BJ (cell line): ENCODE measurements around the gene ZFAND6. TPM values are rescaled to one million over a fixed set of nuclear protein-coding genes. Genes with fewer than 3 reads are reported as not detected.

ENCODE experiments used
- CTCF ChIA-PET: fragments of 350-600 bp; formaldehyde crosslinking; extraction: SDS; loops from one replicate; lab custom pipeline; 2021; ENCODE audit warnings: antibody characterized with exemption, inconsistent platforms; lab: Yijun Ruan, JAX
- POLR2A ChIA-PET: fragments of 300-600 bp; sonication (Branson Sonifier 250); formaldehyde crosslinking; extraction: SDS; loops from one replicate; lab custom pipeline; 2021; ENCODE audit warnings: antibody characterized with exemption; lab: Charles Lee
- DNase-seq: peaks from one replicate; pipeline ENCODE4 v3.0.0-alpha.2; 2011; ENCODE audit warnings: low read depth
- H3K27me3 ChIP-seq: 2 replicates; pipeline ENCODE4 v1.6.0; 2011; ENCODE audit warnings: low read length; ENCODE audit not compliant: control insufficient read depth, insufficient read depth
- H3K36me3 ChIP-seq: 2 replicates; pipeline ENCODE4 v1.5.1; 2011; ENCODE audit warnings: low read length; ENCODE audit not compliant: control insufficient read depth, insufficient read depth
- H3K4me3 ChIP-seq: 2 replicates; pipeline ENCODE4 v1.5.1; 2011; ENCODE audit warnings: low read depth, mild to moderate bottlenecking, control low read depth, low read length
- polyA plus RNA-seq: library from polyadenylated mRNA; depleted of rRNA; stranded (reverse); fragments of >200 nt; gene quantifications from 2 replicates; pipeline ENCODE4 v1.2.3, GENCODE V29; 2011
- TF ChIP-seq, protein P1 (sequence below): IDR thresholded peaks from 2 replicates; pipeline ENCODE4 v1.5.1; 2011; ENCODE audit warnings: low read depth, mild to moderate bottlenecking, control low read depth, inconsistent platforms, low read length, moderate library complexity; ENCODE audit not compliant: insufficient read depth

ZFAND6 gene
- polyA plus RNA-seq, 1 experiment = 108 TPM

DNA sequence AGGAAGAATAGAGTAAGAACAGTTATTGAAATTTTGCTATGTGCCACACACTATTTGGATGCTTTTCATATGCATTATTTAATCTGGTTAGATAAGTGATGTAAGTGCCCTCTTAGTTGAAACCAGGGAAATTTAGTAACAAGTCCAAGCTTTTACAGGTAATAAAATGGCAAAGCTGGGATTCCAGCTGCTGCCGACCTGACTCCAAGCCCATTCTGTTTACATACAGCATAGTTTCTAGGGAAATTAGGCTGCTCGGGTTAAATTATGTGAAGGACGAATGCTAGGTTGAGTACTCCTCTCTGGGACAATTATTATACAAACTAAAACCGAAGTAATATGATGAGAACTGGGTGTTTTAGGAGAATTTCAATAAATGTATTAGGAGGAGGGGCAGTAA, 54.6 kb downstream of the ZFAND6 start:
- POLR2A ChIA-PET = no interaction called here

DNA sequence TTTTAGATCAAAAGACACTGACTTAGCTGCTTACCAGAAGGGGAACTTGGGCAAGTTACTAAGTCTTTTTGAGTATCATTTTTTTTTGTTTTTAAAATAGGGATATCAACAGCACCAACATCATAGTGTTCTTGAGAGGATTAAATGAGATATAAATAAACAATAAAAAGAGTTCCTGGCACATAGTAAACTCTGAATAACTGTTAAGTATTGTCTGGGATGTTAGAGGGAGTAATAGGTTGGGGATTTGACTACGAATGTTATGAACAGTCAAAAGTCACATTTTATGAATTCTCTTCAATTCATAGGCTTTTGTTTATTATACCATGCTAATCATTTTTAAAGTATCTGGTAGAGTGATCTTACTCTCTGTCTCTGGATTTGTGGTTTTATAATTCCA, 55.5 kb downstream of the ZFAND6 start:
- ChIA-PET POLR2A (no interaction called here), CTCF (interaction anchor here (0.6 to 1.1 kb wide), 3 partner anchors 13 to 30 kb away, joined by 3 to 7 read pairs (median 3); no protein-coding TSS in a partner anchor)
- Histone ChIP-seq H3K36me3 (no peaks in the 10 kb centered on the region), H3K27me3 (no peaks in the 10 kb centered on the region), H3K4me3 (no peak overlapping the region)
- TF ChIP-seq, protein P1, sequence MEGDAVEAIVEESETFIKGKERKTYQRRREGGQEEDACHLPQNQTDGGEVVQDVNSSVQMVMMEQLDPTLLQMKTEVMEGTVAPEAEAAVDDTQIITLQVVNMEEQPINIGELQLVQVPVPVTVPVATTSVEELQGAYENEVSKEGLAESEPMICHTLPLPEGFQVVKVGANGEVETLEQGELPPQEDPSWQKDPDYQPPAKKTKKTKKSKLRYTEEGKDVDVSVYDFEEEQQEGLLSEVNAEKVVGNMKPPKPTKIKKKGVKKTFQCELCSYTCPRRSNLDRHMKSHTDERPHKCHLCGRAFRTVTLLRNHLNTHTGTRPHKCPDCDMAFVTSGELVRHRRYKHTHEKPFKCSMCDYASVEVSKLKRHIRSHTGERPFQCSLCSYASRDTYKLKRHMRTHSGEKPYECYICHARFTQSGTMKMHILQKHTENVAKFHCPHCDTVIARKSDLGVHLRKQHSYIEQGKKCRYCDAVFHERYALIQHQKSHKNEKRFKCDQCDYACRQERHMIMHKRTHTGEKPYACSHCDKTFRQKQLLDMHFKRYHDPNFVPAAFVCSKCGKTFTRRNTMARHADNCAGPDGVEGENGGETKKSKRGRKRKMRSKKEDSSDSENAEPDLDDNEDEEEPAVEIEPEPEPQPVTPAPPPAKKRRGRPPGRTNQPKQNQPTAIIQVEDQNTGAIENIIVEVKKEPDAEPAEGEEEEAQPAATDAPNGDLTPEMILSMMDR = no peak
- DNase-seq = no peak

More for the DNA sequence above, 54.6 kb downstream of the ZFAND6 start:
- no peak for DNase-seq
- TF ChIP-seq, protein P1 = no peak
- H3K36me3 ChIP-seq = no peaks in the 10 kb centered on the region
- H3K27me3 ChIP-seq = no peaks in the 10 kb centered on the region
- H3K4me3 ChIP-seq = no peak overlapping the region
- CTCF ChIA-PET = interaction anchor here (1.1 kb wide), 1 partner anchor 24 kb away, joined by 3 read pairs; no protein-coding TSS in a partner anchor

DNA sequence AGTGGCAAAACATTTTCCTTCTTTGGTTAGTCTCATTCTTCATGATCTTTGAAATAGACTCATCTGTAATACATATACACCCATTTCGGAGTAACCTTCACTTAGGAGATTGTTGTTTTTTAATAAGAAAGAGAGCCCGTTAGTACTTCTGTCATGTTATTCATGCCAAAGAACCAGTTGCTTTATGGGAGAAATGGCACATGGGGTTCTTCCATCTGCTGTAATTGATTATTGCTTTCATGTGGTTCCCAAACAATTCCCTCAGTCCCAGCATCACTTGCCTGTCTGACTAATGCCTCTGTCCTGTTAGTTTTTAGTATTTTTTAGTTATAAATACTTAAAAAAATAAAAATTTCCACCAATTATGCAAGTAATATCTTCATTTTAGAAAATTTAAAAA, 59.5 kb downstream of the ZFAND6 start:
- CTCF ChIA-PET = no interaction called here

DNA sequence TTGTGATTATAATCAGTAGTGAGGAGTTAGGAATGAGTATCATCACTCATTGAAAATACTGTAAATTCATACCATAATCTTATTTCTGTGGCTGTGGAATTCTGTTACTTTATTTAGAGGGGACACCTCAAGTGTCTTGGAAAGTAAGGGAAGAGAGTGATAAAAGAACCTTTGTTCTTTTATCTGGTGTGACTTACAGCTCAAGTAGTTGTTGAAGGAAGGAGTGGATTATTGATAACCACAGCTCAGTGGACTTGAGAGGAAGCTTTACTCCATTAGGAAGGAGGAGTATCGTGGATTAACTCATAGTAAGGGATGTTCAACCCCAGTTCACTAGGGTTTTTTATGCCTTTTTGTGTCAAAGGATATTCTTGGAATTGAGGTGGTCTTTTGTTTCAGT, 61.2 kb downstream of the ZFAND6 start:
- no peak overlapping the region for H3K4me3 ChIP-seq
- no peak for DNase-seq
- ChIA-PET CTCF (interaction anchor here (0.8 kb wide), 1 partner anchor 33 kb away, joined by 3 read pairs; no protein-coding TSS in a partner anchor), POLR2A (no interaction called here)
- TF ChIP-seq, protein P1 = no peak
- no peaks in the 10 kb centered on the region for H3K27me3 ChIP-seq
- 0 out of 2 replicates have a peak, but pooled peaks cover 1% of the 10 kb centered on the region for H3K36me3 ChIP-seq

More for the DNA sequence above, 59.5 kb downstream of the ZFAND6 start:
- 0 out of 2 replicates have a peak, but pooled peaks cover 1% of the 10 kb centered on the region for H3K36me3 ChIP-seq
- DNase-seq = no peak
- H3K4me3 ChIP-seq = no peak overlapping the region
- POLR2A ChIA-PET = no interaction called here
- TF ChIP-seq, protein P1 = no peak
- no peaks in the 10 kb centered on the region for H3K27me3 ChIP-seq

DNA sequence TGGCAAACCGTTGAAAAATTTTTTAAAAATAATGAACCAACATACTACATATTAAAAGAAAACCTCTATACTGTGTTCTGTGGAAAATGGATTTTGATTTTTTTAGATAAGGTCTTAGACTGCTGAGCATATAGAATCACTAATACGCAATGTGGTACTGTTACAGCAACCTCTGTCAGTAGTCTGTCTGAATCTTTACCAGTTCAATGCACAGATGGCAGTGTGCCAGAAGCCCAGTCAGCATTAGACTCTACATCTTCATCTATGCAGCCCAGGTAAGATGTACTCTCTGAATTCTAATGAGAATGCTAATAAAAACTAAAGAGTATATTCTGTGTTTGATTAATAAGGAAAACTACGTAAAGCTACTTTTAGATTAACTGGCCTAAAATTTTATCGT, 62.1 kb downstream of the ZFAND6 start:
- no peak for DNase-seq
- CTCF ChIA-PET = interaction anchor here (1.0 kb wide), 1 partner anchor 43 kb away, joined by 4 read pairs; no protein-coding TSS in a partner anchor
- TF ChIP-seq, protein P1 = no peak
- POLR2A ChIA-PET = no interaction called here
- Histone ChIP-seq H3K4me3 (no peak overlapping the region), H3K27me3 (no peaks in the 10 kb centered on the region), H3K36me3 (peaks cover 3% of the 10 kb centered on the region; the same call in 1 of the 2 replicates)
